GM23338 (cell line): ENCODE measurements around the gene KRT3. TPM values are rescaled to one million over a fixed set of nuclear protein-coding genes. Genes with fewer than 3 reads are reported as not detected.

ENCODE experiments used
- ATAC-seq: fragments of 200-7000 bp; cut with Tn5 transposase; 3 replicates; pipeline ENCODE4 v1.9.1; 2020
- DNase-seq: peaks from one replicate; pipeline ENCODE4 v3.0.0-alpha.2; 2015; ENCODE audit warnings: low spot score
- H2AFZ ChIP-seq: fragments of 200-600 bp; sonication (generic); 2 replicates; pipeline ENCODE4 v1.8.0; 2016; ENCODE audit warnings: antibody characterized with exemption, mild to moderate bottlenecking, moderate library complexity
- H3F3A ChIP-seq: fragments of 200-600 bp; sonication (generic); replicated peaks from 2 replicates; pipeline ENCODE4 v1.8.0; 2017; ENCODE audit warnings: antibody characterized with exemption, mixed run types, low read depth
- H3K27ac ChIP-seq: fragments of 200-600 bp; sonication (generic); 2 replicates; pipeline ENCODE4 v1.6.1; 2016; ENCODE audit warnings: low read depth
- H3K27me3 ChIP-seq: fragments of 200-600 bp; sonication (generic); 2 replicates; pipeline ENCODE4 v1.8.0; 2016; ENCODE audit warnings: mild to moderate bottlenecking, mixed run types, moderate library complexity; ENCODE audit not compliant: insufficient read depth
- H3K36me3 ChIP-seq: fragments of 200-600 bp; sonication (generic); 2 replicates; pipeline ENCODE4 v1.8.0; 2016; ENCODE audit warnings: mild to moderate bottlenecking; ENCODE audit not compliant: insufficient read depth
- H3K4me1 ChIP-seq: fragments of 200-600 bp; sonication (generic); 2 replicates; pipeline ENCODE4 v1.8.0; 2016; ENCODE audit warnings: mild to moderate bottlenecking, moderate library complexity; ENCODE audit not compliant: insufficient read depth
- H3K4me2 ChIP-seq: fragments of 200-600 bp; sonication (generic); 2 replicates; pipeline ENCODE4 v1.7.1; 2017; ENCODE audit warnings: mixed run types
- H3K4me3 ChIP-seq: fragments of 200-600 bp; sonication (generic); 2 replicates; pipeline ENCODE4 v1.6.1; 2016; ENCODE audit warnings: mixed run types
- H3K79me2 ChIP-seq: fragments of 200-600 bp; sonication (generic); replicated peaks from 2 replicates; pipeline ENCODE4 v1.8.0; 2017; ENCODE audit warnings: mild to moderate bottlenecking; ENCODE audit not compliant: insufficient read depth
- H3K9me2 ChIP-seq: fragments of 200-600 bp; sonication (generic); 2 replicates; pipeline ENCODE4 v1.8.0; 2017; ENCODE audit not compliant: insufficient read depth
- H4K20me1 ChIP-seq: fragments of 200-600 bp; sonication (generic); replicated peaks from 2 replicates; pipeline ENCODE4 v1.8.0; 2017; ENCODE audit warnings: mild to moderate bottlenecking; ENCODE audit not compliant: insufficient read depth
- H3K27ac Mint-ChIP-seq: 2 replicates; pipeline ENCODE4 v1.8.0; 2020; ENCODE audit warnings: inconsistent platforms, mild to moderate bottlenecking, moderate library complexity, mixed read lengths
- H3K27me3 Mint-ChIP-seq: 3 replicates; pipeline ENCODE4 v1.8.0; 2022; ENCODE audit warnings: low read depth, mild to moderate bottlenecking, moderate library complexity, mixed read lengths, inconsistent platforms; ENCODE audit not compliant: insufficient read depth, poor library complexity
- H3K36me3 Mint-ChIP-seq: 3 replicates; pipeline ENCODE4 v1.8.0; 2021; ENCODE audit warnings: low read depth, mild to moderate bottlenecking, inconsistent platforms, moderate library complexity, mixed read lengths
- H3K4me1 Mint-ChIP-seq: 3 replicates; pipeline ENCODE4 v1.8.0; 2020; ENCODE audit warnings: mild to moderate bottlenecking, inconsistent platforms, mixed read lengths
- H3K4me3 Mint-ChIP-seq: 3 replicates; pipeline ENCODE4 v1.8.0; 2021; ENCODE audit warnings: moderate library complexity, mild to moderate bottlenecking, inconsistent platforms, mixed read lengths
- H3K9me3 Mint-ChIP-seq: 3 replicates; pipeline ENCODE4 v1.8.0; 2020; ENCODE audit warnings: moderate library complexity, mild to moderate bottlenecking, inconsistent platforms, mixed read lengths
- CREB1 ChIP-seq: fragments of 250-450 bp; sonication (Bioruptor Pico); IDR thresholded peaks from 2 replicates; pipeline ENCODE4 v1.5.0; 2020; ENCODE audit warnings: low read depth, mild to moderate bottlenecking, moderate library complexity
- EZH2 ChIP-seq: fragments of 200-600 bp; sonication (generic); IDR thresholded peaks from one replicate; pipeline ENCODE4 v1.8.0; 2017; ENCODE audit warnings: antibody characterized with exemption, mild to moderate bottlenecking, low read depth; ENCODE audit not compliant: unreplicated experiment
- EZH2phosphoT487 ChIP-seq: fragments of 200-600 bp; sonication (generic); IDR thresholded peaks from one replicate; pipeline ENCODE4 v1.8.1; 2018; ENCODE audit warnings: antibody characterized with exemption; ENCODE audit not compliant: unreplicated experiment
- JUNB ChIP-seq: IDR thresholded peaks from one replicate; pipeline ENCODE4 v1.6.1; 2016; ENCODE audit warnings: antibody characterized with exemption; ENCODE audit not compliant: unreplicated experiment
- NANOG ChIP-seq: IDR thresholded peaks from 2 replicates; pipeline ENCODE4 v1.6.1; 2016; ENCODE audit warnings: antibody characterized with exemption, borderline replicate concordance
- POLR2AphosphoS5 ChIP-seq: IDR thresholded peaks from 2 replicates; pipeline ENCODE4 v1.6.1; 2016; ENCODE audit warnings: antibody characterized with exemption, low read depth
- STAT1 ChIP-seq: IDR thresholded peaks from one replicate; pipeline ENCODE4 v1.6.1; 2016; ENCODE audit warnings: antibody characterized with exemption; ENCODE audit not compliant: unreplicated experiment
- ZNF114 ChIP-seq: fragments of 250-450 bp; sonication (Bioruptor Pico); IDR thresholded peaks from 2 replicates; pipeline ENCODE4 v1.5.0; 2020; ENCODE audit warnings: mild to moderate bottlenecking, moderate library complexity
- ZNF331 ChIP-seq: fragments of 250-450 bp; sonication (Bioruptor Pico); IDR thresholded peaks from 2 replicates; pipeline ENCODE4 v1.5.0; 2020; ENCODE audit warnings: low read depth, mild to moderate bottlenecking, moderate library complexity
- polyA plus RNA-seq: library from polyadenylated mRNA; unstranded; fragments of >200 nt; fragmentation: Nextera tagmentation; extraction: Ambion mirVana; gene quantifications from 2 replicates; pipeline ENCODE4 v1.2.1, GENCODE V29; 2016
- total RNA-seq: library from RNA; depleted of rRNA; stranded (reverse); fragments of >200 nt; shearing (Covaris generic); gene quantifications from 2 replicates; pipeline ENCODE4 v1.2.3, GENCODE V29; 2014
- TF ChIP-seq, protein P1 (sequence below): IDR thresholded peaks from 2 replicates; pipeline ENCODE4 v1.6.1; 2016; ENCODE audit warnings: antibody characterized with exemption
- TF ChIP-seq, protein P2 (sequence below): fragments of 250-450 bp; sonication (Bioruptor Pico); IDR thresholded peaks from 2 replicates; pipeline ENCODE4 v1.5.0; 2020; ENCODE audit warnings: mild to moderate bottlenecking, moderate library complexity
- TF ChIP-seq, protein P3 (sequence below): IDR thresholded peaks from one replicate; pipeline ENCODE4 v1.6.1; 2018; ENCODE audit warnings: antibody characterized with exemption; ENCODE audit not compliant: unreplicated experiment
- TF ChIP-seq, protein P4 (sequence below), 2 experiments: fragments of 200-600 bp in 1 of 2; sonication (generic) in 1 of 2; conservative IDR thresholded peaks; 2 replicates each; pipeline versions ENCODE4 v1.5.1 to v1.6.1; 2016 to 2017; ENCODE audit warnings: antibody characterized with exemption in 2 of 2, low read depth in 2 of 2, mild to moderate bottlenecking in 2 of 2, moderate library complexity in 1 of 2

Gene KRT3
- total and polyA plus RNA-seq, 2 experiments from 2014 or later = not detected

DNA sequence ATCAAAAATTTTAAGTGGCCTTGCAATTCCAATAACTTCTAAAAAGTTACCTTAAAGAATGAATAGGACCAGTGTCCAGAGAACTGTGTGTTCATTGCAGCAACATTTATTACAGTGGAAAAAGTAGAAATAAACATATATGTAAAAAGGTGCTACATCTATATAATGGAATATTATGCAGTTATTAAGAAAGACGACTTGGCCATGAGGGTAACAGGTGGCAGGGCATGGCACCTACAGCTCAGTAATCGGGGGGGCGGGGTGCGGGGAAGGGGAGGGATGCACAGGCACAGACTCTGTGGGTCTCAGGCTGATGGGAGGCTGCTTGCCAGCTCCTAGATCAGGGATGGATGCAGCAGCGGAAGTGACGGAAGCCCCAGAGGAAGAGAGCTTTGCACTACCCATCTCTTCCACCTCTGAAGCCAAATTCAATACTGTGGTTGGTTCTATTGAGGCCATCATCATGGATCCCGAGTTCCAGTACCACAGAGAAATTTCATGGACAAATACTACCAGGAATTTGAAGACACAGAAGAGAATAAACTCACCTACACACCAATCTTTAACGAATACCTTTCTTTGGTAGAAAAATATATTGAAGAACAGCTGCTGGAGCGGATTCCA lies 32.8 kb downstream of the KRT3 start:
- H3F3A ChIP-seq = no peaks in the 10 kb centered on the region
- no peak overlapping the region for H3K4me3 ChIP-seq
- Mint-ChIP-seq H3K4me3 (no peak overlapping the region), H3K9me3 (peaks cover 31% of the 10 kb centered on the region), H3K27me3 (peaks cover 9% of the 10 kb centered on the region), H3K27ac (no peak overlapping the region), H3K36me3 (peaks cover 5% of the 10 kb centered on the region), H3K4me1 (no peaks in the 10 kb centered on the region)
- H3K4me2 ChIP-seq = no peak overlapping the region
- H3K9me2 ChIP-seq = no peaks in the 10 kb centered on the region
- no peaks in the 10 kb centered on the region for H3K27me3 ChIP-seq
- TF ChIP-seq, protein P1, sequence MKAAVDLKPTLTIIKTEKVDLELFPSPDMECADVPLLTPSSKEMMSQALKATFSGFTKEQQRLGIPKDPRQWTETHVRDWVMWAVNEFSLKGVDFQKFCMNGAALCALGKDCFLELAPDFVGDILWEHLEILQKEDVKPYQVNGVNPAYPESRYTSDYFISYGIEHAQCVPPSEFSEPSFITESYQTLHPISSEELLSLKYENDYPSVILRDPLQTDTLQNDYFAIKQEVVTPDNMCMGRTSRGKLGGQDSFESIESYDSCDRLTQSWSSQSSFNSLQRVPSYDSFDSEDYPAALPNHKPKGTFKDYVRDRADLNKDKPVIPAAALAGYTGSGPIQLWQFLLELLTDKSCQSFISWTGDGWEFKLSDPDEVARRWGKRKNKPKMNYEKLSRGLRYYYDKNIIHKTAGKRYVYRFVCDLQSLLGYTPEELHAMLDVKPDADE = no peak
- TF ChIP-seq, protein P2, sequence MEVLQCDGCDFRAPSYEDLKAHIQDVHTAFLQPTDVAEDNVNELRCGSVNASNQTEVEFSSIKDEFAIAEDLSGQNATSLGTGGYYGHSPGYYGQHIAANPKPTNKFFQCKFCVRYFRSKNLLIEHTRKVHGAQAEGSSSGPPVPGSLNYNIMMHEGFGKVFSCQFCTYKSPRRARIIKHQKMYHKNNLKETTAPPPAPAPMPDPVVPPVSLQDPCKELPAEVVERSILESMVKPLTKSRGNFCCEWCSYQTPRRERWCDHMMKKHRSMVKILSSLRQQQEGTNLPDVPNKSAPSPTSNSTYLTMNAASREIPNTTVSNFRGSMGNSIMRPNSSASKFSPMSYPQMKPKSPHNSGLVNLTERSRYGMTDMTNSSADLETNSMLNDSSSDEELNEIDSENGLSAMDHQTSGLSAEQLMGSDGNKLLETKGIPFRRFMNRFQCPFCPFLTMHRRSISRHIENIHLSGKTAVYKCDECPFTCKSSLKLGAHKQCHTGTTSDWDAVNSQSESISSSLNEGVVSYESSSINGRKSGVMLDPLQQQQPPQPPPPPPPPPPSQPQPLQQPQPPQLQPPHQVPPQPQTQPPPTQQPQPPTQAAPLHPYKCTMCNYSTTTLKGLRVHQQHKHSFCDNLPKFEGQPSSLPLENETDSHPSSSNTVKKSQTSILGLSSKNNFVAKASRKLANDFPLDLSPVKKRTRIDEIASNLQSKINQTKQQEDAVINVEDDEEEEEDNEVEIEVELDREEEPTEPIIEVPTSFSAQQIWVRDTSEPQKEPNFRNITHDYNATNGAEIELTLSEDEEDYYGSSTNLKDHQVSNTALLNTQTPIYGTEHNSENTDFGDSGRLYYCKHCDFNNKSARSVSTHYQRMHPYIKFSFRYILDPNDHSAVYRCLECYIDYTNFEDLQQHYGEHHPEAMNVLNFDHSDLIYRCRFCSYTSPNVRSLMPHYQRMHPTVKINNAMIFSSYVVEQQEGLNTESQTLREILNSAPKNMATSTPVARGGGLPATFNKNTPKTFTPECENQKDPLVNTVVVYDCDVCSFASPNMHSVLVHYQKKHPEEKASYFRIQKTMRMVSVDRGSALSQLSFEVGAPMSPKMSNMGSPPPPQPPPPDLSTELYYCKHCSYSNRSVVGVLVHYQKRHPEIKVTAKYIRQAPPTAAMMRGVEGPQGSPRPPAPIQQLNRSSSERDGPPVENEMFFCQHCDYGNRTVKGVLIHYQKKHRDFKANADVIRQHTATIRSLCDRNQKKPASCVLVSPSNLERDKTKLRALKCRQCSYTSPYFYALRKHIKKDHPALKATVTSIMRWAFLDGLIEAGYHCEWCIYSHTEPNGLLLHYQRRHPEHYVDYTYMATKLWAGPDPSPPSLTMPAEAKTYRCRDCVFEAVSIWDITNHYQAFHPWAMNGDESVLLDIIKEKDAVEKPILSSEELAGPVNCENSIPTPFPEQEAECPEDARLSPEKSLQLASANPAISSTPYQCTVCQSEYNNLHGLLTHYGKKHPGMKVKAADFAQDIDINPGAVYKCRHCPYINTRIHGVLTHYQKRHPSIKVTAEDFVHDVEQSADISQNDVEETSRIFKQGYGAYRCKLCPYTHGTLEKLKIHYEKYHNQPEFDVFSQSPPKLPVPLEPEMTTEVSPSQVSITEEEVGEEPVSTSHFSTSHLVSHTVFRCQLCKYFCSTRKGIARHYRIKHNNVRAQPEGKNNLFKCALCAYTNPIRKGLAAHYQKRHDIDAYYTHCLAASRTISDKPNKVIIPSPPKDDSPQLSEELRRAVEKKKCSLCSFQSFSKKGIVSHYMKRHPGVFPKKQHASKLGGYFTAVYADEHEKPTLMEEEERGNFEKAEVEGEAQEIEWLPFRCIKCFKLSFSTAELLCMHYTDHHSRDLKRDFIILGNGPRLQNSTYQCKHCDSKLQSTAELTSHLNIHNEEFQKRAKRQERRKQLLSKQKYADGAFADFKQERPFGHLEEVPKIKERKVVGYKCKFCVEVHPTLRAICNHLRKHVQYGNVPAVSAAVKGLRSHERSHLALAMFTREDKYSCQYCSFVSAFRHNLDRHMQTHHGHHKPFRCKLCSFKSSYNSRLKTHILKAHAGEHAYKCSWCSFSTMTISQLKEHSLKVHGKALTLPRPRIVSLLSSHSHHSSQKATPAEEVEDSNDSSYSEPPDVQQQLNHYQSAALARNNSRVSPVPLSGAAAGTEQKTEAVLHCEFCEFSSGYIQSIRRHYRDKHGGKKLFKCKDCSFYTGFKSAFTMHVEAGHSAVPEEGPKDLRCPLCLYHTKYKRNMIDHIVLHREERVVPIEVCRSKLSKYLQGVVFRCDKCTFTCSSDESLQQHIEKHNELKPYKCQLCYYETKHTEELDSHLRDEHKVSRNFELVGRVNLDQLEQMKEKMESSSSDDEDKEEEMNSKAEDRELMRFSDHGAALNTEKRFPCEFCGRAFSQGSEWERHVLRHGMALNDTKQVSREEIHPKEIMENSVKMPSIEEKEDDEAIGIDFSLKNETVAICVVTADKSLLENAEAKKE (CRISPR knock-in tag) = no peak
- TF ChIP-seq NANOG = no peak
- no peak for TF ChIP-seq ZNF114 (CRISPR knock-in tag)
- TF ChIP-seq, protein P3, sequence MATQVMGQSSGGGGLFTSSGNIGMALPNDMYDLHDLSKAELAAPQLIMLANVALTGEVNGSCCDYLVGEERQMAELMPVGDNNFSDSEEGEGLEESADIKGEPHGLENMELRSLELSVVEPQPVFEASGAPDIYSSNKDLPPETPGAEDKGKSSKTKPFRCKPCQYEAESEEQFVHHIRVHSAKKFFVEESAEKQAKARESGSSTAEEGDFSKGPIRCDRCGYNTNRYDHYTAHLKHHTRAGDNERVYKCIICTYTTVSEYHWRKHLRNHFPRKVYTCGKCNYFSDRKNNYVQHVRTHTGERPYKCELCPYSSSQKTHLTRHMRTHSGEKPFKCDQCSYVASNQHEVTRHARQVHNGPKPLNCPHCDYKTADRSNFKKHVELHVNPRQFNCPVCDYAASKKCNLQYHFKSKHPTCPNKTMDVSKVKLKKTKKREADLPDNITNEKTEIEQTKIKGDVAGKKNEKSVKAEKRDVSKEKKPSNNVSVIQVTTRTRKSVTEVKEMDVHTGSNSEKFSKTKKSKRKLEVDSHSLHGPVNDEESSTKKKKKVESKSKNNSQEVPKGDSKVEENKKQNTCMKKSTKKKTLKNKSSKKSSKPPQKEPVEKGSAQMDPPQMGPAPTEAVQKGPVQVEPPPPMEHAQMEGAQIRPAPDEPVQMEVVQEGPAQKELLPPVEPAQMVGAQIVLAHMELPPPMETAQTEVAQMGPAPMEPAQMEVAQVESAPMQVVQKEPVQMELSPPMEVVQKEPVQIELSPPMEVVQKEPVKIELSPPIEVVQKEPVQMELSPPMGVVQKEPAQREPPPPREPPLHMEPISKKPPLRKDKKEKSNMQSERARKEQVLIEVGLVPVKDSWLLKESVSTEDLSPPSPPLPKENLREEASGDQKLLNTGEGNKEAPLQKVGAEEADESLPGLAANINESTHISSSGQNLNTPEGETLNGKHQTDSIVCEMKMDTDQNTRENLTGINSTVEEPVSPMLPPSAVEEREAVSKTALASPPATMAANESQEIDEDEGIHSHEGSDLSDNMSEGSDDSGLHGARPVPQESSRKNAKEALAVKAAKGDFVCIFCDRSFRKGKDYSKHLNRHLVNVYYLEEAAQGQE = no peak
- TF ChIP-seq, protein P4, sequence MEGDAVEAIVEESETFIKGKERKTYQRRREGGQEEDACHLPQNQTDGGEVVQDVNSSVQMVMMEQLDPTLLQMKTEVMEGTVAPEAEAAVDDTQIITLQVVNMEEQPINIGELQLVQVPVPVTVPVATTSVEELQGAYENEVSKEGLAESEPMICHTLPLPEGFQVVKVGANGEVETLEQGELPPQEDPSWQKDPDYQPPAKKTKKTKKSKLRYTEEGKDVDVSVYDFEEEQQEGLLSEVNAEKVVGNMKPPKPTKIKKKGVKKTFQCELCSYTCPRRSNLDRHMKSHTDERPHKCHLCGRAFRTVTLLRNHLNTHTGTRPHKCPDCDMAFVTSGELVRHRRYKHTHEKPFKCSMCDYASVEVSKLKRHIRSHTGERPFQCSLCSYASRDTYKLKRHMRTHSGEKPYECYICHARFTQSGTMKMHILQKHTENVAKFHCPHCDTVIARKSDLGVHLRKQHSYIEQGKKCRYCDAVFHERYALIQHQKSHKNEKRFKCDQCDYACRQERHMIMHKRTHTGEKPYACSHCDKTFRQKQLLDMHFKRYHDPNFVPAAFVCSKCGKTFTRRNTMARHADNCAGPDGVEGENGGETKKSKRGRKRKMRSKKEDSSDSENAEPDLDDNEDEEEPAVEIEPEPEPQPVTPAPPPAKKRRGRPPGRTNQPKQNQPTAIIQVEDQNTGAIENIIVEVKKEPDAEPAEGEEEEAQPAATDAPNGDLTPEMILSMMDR (conservative IDR thresholded peaks at IDR 0.05; ENCODE audit: low read depth in 2 of 2) = no peak
- no peak for TF ChIP-seq POLR2AphosphoS5
- TF ChIP-seq CREB1 = no peak
- no peak for TF ChIP-seq ZNF331 (CRISPR knock-in tag)
- no peak for TF ChIP-seq STAT1
- TF ChIP-seq JUNB = no peak
- TF ChIP-seq EZH2 = no peak
- TF ChIP-seq EZH2phosphoT487 = no peak
- H2AFZ ChIP-seq = no peak overlapping the region
- no peaks in the 10 kb centered on the region for H4K20me1 ChIP-seq
- DNase-seq (no peak), ATAC-seq (no peak)
- H3K79me2 ChIP-seq = no peaks in the 10 kb centered on the region
- H3K36me3 ChIP-seq = no peaks in the 10 kb centered on the region; the same call in 1 of the 2 replicates
- no peak overlapping the region for H3K27ac ChIP-seq
- no peaks in the 10 kb centered on the region for H3K4me1 ChIP-seq
